ENCODE results near the gene POU3F3. TPM values are rescaled to one million over a fixed set of nuclear protein-coding genes. Genes with fewer than 3 reads are reported as not detected.

POU3F3 gene
- total RNA-seq, 6 donors from 2014 or later, result not detected

DNA sequence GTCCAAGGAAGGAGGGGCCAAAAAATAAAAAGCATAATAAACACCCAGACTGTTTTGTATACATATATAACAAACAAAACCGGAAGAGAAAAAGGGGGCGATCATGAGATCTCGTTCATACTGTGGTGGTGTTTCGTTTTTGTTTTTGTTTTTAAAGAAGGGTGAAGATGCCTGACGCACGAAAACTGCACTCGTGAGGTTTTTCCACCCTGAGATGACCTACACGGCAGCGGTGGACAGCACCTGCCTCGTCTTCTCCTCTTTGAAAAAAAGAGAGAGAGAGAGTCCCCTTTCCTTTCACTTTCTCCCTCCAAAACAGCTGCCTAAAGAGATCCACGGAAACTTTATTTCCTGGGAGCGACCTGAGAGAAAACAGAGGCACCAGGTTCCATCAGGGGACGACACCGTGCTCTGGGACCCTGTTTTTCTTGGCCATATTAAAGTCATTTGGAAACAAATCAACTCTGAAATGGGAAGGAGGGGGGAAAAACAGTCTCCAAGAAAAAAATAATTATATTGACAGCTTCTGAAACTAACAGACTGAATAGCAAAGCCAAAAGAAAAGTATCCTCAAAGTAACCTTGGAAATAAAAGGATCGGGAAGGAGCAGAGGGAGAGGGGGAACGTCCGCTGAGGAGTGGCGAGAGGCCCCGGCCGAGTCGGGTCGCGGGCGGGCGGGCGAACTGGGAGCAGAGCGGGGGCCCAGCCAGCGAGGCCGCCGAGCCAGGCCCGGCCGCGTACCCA, 3.5 kb downstream of the POU3F3 start:
- H3K4me1 ChIP-seq, result peaks cover 33 to 58% (median 42%) of the 10 kb centered on the region in 4 donors
- WGBS, 2 donors, result 16 to 17% methylated on average over 33 of the region's 33 CpGs
- ATAC-seq (ENCODE audit: low FRiP score in 2 of 2) (no peak), DNase-seq (peak in 1 of 2 donors; percentile 76)
- peaks cover 0 to 81% (median 44%) of the 10 kb centered on the region in 4 donors for H3K27me3 ChIP-seq
- no peaks in the 10 kb centered on the region for H3K9me3 ChIP-seq
- H3K27ac ChIP-seq, result no peak overlapping the region
- no peaks in the 10 kb centered on the region for H3K36me3 ChIP-seq
- TF ChIP-seq POLR2AphosphoS5 (IDR thresholded peaks at IDR 0.05) (no peak), POLR2A (IDR thresholded peaks at IDR 0.05) (no peak), EP300 (IDR thresholded peaks at IDR 0.05) (no peak)
- TF ChIP-seq, protein P1, sequence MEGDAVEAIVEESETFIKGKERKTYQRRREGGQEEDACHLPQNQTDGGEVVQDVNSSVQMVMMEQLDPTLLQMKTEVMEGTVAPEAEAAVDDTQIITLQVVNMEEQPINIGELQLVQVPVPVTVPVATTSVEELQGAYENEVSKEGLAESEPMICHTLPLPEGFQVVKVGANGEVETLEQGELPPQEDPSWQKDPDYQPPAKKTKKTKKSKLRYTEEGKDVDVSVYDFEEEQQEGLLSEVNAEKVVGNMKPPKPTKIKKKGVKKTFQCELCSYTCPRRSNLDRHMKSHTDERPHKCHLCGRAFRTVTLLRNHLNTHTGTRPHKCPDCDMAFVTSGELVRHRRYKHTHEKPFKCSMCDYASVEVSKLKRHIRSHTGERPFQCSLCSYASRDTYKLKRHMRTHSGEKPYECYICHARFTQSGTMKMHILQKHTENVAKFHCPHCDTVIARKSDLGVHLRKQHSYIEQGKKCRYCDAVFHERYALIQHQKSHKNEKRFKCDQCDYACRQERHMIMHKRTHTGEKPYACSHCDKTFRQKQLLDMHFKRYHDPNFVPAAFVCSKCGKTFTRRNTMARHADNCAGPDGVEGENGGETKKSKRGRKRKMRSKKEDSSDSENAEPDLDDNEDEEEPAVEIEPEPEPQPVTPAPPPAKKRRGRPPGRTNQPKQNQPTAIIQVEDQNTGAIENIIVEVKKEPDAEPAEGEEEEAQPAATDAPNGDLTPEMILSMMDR (IDR thresholded peaks at IDR 0.05), result no peak
- peak overlapping the region in 2 of 4 donors; percentile 23 to 26 for H3K4me3 ChIP-seq

DNA sequence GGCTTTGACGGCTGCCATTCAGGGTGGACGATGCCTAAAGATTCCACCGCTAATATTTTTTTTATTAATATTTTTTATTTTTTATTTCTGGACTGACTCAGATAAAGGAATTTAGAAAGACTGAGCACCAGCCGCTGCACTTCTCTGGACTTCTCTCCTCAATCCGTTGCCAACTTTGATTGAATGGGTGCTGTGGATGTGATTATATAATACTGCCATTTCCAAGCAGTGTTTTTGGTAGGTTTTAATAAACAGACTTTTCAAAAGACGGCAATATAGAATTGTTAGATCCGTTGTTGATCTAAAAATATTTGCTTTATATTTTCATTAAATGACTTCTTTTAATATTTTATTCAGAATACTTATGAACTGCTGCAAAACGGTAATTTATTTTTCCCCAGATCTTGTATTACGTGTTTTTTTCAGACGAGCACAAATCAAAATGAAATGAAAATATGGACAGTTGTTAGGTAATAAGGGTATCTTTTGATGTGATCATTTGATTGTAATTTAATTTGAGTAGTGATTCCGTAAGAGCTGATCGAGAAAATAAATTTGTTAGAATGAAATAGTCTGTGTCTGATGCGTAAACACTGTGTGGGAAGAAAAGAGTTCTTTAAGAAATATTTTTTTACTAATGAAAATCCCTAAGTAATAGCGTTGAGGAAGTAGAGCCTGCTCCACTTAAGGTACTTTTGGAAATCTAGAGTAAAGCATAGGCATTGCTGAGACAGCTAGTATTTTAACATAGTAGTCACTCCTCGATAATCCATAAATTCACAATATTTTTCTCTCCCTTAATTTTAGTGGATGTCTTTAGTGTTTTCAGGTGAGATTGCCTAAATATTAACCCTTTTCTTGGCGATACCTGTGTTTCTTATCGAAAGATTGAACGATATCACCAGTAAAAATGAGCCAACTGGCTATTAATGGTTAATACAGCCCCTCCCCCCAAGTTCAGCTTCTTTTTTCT, 4.4 kb downstream of the POU3F3 start:
- Histone ChIP-seq H3K36me3 (no peaks in the 10 kb centered on the region), H3K27ac (no peak overlapping the region), H3K4me1 (peaks cover 27 to 50% (median 35%) of the 10 kb centered on the region in 4 donors), H3K9me3 (no peaks in the 10 kb centered on the region), H3K27me3 (peaks cover 0 to 79% (median 42%) of the 10 kb centered on the region in 4 donors), H3K4me3 (no peak overlapping the region)
- ATAC-seq (ENCODE audit: low FRiP score in 2 of 2) (no peak), DNase-seq (no peak)
- TF ChIP-seq POLR2A (IDR thresholded peaks at IDR 0.05), result no peak
- TF ChIP-seq EP300 (IDR thresholded peaks at IDR 0.05), result no peak
- TF ChIP-seq, protein P1 (IDR thresholded peaks at IDR 0.05), result no peak
- TF ChIP-seq POLR2AphosphoS5 (IDR thresholded peaks at IDR 0.05), result no peak
- WGBS, 2 donors, result 15 to 16% methylated on average over 18 of the region's 18 CpGs

DNA sequence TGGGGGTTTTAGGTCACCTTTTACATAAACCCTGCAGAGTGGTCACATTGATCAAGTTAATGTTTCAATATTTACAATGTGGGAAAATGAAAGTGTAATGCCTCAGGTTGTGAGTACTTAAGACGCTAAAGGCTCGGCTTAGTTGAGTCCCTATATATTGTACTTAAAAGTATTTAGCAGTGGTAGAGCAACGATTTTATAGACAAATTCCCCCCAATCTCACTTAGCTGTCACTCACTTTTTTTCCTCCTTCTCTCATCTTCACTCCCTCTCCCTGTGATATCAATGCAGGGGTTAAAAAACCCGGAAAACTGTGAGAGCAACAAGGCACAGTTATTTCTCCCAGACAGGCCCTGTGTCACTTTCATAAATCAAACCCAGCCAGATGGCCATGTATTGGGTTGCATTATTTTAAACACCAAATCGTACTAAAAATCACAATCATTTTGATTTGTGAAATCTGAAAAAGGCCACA, 5.4 kb downstream of the POU3F3 start:
- ATAC-seq (ENCODE audit: low FRiP score in 2 of 2), result no peak
- TF ChIP-seq POLR2A (IDR thresholded peaks at IDR 0.05) (no peak), POLR2AphosphoS5 (IDR thresholded peaks at IDR 0.05) (no peak), EP300 (IDR thresholded peaks at IDR 0.05) (no peak)
- TF ChIP-seq, protein P1 (IDR thresholded peaks at IDR 0.05), result no peak
- H3K4me3 ChIP-seq, result no peak overlapping the region
- H3K9me3 ChIP-seq, result no peaks in the 10 kb centered on the region
- H3K27ac ChIP-seq, result no peak overlapping the region
- peaks cover 0 to 78% (median 43%) of the 10 kb centered on the region in 4 donors for H3K27me3 ChIP-seq
- no peaks in the 10 kb centered on the region for H3K36me3 ChIP-seq
- H3K4me1 ChIP-seq, result peaks cover 24 to 50% (median 29%) of the 10 kb centered on the region in 4 donors
- 14% methylated on average over 5 of the region's 5 CpGs for WGBS, 2 donors
- no peak for DNase-seq

DNA sequence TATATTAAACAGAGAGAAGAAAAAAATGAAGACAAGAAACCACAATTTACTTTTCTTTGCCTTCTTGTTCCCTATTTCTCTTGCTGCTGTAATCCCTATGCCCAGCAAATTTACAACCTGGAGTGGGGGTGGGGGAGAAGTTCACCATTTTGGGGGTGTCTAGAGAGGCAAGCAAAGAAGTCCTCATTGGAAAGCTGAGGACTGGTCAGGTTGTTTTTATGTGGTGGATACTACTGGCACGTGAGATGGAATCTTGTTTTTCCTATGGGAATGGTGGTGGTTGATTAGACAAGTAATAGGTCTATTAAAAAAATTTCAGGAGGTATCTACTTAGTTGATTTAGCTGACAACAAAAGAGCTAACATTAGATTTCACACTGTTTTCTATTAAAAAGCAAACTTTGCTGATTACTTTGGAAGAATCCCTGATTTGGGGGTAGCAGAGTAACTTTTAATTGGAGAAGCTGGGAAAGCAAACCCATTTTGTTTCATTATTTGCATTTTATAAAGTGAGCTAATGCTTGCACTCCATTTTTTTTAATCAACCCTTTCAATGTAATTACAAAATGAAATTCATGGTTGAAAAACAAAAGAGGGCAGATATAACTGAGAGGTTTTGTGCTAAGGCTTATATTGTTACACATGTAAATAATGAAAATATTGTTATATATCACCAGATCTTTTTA, 6.0 kb downstream of the POU3F3 start:
- peaks cover 21 to 44% (median 25%) of the 10 kb centered on the region in 4 donors for H3K4me1 ChIP-seq
- no peak overlapping the region for H3K27ac ChIP-seq
- H3K9me3 ChIP-seq, result no peaks in the 10 kb centered on the region
- H3K36me3 ChIP-seq, result no peaks in the 10 kb centered on the region
- ATAC-seq (ENCODE audit: low FRiP score in 2 of 2), result no peak
- no peak for DNase-seq
- H3K4me3 ChIP-seq, result no peak overlapping the region
- TF ChIP-seq POLR2AphosphoS5 (IDR thresholded peaks at IDR 0.05), result no peak
- TF ChIP-seq POLR2A (IDR thresholded peaks at IDR 0.05), result no peak
- TF ChIP-seq, protein P1 (IDR thresholded peaks at IDR 0.05), result no peak
- TF ChIP-seq EP300 (IDR thresholded peaks at IDR 0.05), result no peak
- 34 to 42% methylated on average over 1 of the region's 1 CpG for WGBS, 2 donors
- H3K27me3 ChIP-seq, result peaks cover 0 to 74% (median 40%) of the 10 kb centered on the region in 4 donors
